Gastroesophageal sphincter (tissue), 3 donors: Measurements from ENCODE around the gene ZNF653.

Experiments used
- CTCF ChIP-seq, 4 experiments: fragments of 200-600 bp in 2 of 4; fragments of 450-650 bp in 2 of 4; sonication (generic) in 1 of 4; IDR thresholded peaks; one replicate each; pipeline ENCODE4 v1.5.1; 2017 to 2019; ENCODE audit warnings: antibody characterized with exemption in 4 of 4, mild to moderate bottlenecking in 2 of 4, moderate library complexity in 2 of 4
- EP300 ChIP-seq: sonication (generic); formaldehyde crosslinking; IDR thresholded peaks from one replicate; pipeline ENCODE4 v1.6.1; 2017; ENCODE audit warnings: antibody characterized with exemption, mild to moderate bottlenecking
- POLR2A ChIP-seq, 2 donors: fragments of 450-650 bp; IDR thresholded peaks; one replicate each; pipeline ENCODE4 v1.6.1; 2017; ENCODE audit warnings: antibody characterized with exemption in 2 of 2, mild to moderate bottlenecking in 2 of 2, moderate library complexity in 1 of 2

- peak in 1 of 4 experiments; percentile 1 for TF ChIP-seq CTCF (IDR thresholded peaks at IDR 0.05)
- no peak for TF ChIP-seq POLR2A (IDR thresholded peaks at IDR 0.05)
- no peak for TF ChIP-seq EP300
These were observed 23.9 kb downstream of the ZNF653 start for GRCh38 chr19:11481534-11482383.
